GM18858 (cell line): ENCODE data around the gene ZBTB12.
A peak's percentile ranks its signal among the peaks of the same experiment; 100 is the strongest.
"Not testable (repeated sequence)": the region's sequence is repeated elsewhere in the genome, so short reads cannot be mapped to it uniquely, and the experiment has no call there.

Experiments
- ATAC-seq: cut with Tn5 transposase; IDR thresholded peaks from one replicate; pipeline ENCODE4 v1.9.1; 2021; ENCODE audit not compliant: unreplicated experiment

ZBTB12 gene

DNA sequence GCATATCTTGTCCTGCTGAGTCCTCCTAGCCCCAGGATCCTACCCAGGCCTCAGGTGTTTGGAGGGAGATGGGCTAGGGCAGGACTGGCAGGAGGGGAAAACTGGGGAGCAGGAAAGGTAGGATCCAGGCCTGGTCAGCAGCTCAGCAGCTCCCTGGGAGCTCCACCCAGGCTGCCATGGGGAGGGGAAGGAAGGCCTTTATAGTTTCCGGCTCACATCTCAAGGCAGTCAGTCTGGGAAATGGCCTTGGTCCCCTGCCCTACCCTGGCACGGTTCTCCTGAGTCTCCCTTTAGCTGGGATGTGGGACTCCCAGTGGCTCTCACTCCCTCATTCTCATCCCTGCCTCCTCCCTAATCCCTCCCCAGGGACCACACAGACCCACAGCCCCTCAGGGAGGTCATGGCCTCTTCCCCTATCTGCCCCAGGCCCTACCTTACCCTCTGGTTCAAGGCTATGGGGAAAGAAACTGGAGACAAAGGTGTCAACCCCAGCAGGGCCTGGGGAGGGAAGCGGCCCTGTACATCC is 24.7 kb downstream of the ZBTB12 start:
- ATAC-seq, result no peak

DNA sequence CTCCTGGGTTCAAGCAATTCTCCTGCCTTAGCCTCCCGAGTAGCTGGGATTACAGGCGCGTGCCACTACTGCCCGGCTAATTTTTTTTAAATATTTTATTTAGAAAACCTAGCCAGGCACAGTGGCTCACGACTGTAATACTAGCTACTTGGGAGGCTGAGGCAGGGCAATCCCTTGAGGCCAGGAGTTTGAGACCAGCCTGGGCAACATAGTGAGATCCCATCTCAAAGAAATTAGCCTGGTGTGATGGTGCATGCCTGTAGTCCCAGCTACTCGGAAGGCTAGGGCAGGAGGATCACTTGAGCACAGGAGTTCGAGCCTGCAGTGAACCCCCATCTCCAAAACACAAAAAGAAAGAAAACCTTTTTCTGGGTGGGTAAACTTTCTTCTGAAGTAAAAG is 25.5 kb downstream of the ZBTB12 start:
- no peak for ATAC-seq

- ATAC-seq, result no peak
Observed at GRCh38 chr6:31875877-31876276, 26.0 kb downstream of the ZBTB12 start.

DNA sequence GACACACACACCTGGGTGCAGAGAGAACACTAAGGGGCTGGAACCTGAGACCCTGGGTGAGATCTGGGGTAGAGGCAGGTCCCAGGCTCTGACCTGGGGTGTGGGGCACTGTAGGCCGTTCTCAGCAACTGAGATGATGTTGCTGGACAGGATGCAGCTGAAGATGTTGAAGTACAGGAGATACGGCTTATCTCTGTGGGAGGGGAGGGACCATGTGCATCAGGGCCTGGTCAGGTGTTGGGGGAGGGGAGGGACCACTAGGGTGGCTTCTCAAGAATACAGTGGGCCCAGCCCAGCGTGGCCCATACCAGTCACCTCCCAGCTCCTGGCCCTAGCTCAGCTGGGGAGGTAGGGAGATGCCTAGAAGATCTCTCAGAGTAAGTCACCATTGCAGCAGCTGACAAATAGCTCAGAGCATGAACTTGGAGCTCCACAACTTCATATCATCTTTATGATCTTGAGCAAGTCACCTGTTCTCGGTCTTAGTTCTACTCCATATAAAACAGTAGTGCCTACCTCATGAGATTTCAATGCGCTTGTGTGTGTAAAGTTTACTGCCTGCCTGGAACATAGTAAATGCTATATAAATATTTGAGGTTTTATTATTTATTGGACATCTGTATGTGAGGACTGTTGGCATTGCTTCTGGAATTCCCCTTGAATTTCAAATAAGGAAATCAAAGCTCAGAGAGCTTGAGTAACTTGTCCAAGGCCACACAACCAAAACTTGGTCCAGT is 26.9 kb downstream of the ZBTB12 start:
- ATAC-seq, result no peak

DNA sequence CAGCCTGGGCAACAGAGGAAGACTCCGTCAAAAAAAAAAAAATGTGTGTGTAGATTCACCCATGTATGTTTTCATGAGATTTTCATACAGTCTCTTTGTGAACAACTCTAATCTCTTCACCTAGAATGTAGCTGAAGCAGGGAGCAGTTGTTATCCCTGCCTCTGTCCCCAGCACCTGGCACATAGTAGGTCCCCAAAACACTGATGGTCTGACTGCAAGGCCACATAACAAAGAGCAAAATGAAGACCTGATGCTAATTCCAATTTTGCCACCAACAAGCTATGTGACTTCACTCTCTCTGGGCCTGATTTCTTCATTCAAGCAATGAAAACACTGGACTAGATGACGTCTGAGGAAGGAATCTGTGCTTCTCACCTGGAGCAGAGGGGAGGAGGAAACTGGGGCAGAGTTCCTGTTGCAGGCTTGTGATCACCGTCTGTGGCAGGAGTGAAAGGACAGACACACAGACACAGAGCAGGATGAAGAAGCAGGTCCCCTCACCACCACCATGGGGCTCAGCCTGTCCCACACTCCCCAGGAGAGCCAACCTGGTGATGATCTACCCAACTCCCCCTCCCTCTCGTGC is 27.7 kb downstream of the ZBTB12 start:
- ATAC-seq, result no peak

- no peak for ATAC-seq
Observed at GRCh38 chr6:31871046-31871659, 30.7 kb downstream of the ZBTB12 start.

DNA sequence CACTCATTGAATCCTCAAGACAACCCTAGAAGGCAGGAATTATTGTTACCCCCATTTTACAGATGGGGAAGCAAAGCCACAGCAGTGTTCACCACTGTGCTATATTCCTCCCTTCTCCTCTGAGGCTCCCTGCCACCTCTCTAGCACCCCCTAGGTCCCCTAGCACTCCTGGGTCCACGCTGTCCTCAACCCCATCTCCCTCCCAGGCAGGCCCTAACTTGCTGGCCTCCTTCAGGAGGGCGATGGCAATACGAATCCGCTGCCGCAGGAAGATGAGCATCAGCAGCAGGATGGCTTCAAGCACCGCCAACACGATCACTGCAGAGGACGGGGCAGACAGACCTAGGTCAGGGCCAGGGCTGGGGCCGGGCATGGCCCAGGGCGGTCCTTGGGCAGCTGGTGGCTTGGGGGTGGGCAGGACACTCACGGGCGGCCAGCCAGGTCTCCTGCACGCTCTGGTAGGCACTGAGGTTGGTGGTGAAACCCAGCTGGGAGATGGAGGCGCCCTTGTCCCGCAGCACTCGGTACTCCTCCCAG is 31.4 kb downstream of the ZBTB12 start:
- ATAC-seq, result no peak

GRCh38 chr6:31869343-31869742 is 32.5 kb downstream of the ZBTB12 start:
- ATAC-seq, result no peak

DNA sequence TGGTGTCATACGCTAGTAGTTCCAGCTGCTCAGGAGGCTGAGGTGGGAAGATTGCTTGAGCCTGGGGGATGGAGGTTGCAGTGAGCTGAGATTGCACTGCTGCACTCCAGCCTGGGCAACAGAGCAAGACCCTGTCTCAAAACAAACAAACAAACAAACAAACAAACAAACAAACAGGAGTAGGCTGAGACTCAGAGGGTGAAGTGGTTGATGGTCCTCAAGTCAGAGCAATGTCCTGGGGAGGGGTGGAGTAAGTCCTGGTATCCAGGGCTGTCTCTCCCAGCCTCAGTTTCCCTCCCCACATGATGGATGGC is 33.3 kb downstream of the ZBTB12 start:
- ATAC-seq, result not testable (repeated sequence)

DNA sequence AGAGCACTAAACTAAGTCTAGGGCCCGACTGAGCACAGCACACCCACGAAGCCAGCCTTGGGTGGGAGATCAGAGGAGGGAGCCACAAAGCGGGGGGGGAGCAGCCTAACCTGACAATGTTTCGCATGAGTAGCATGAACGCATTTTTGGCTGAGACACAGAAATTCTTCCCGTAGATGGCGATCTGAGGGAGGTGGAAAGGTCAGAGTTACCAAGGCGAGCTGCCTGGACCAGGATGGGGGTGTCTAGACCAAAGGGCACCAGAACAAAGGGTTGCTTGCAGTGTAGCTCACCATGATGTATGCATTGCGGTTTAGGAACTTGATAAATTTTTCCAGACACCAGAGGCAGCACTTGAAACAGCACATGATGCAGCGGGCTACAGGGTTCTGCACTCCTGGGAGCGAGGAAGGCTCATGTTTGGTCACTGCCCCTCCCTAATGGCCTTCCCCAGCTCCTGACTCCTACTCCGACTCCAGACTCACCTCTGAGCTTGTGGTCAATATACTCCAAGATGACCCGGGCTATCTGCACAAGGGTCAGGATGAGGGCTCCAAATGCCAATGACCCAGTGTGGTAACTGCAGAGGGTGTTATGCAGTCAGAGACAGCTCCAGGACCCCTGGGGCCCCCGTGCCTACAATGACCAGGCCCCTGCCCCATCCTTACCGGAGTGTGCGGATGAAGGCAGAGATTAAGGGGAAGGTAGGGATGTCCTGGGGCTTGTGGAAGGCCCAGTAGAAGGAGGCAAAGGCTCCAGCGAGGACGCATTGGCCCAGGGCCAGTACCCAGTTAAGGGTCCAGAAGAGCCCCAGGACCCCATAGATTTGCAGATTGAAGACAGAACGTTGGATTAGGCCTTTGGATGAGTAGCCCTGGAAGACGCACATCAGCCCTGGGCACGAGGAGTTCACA is 36.4 kb downstream of the ZBTB12 start:
- no peak for ATAC-seq

- ATAC-seq, result no peak
Observed at GRCh38 chr6:31864818-31865204, 37.1 kb downstream of the ZBTB12 start.

GRCh38 chr6:31864123-31864562 is 37.7 kb downstream of the ZBTB12 start:
- not testable (repeated sequence) for ATAC-seq

- peak; percentile 89 for ATAC-seq
Observed at GRCh38 chr6:31862344-31863235, 39.3 kb downstream of the ZBTB12 start, which contains the start of gene NEU1. Gene NEU1, minus strand, starts transcription at chr6:31862821. Its CDS starts 45 bp downstream, at chr6:31862776.

DNA sequence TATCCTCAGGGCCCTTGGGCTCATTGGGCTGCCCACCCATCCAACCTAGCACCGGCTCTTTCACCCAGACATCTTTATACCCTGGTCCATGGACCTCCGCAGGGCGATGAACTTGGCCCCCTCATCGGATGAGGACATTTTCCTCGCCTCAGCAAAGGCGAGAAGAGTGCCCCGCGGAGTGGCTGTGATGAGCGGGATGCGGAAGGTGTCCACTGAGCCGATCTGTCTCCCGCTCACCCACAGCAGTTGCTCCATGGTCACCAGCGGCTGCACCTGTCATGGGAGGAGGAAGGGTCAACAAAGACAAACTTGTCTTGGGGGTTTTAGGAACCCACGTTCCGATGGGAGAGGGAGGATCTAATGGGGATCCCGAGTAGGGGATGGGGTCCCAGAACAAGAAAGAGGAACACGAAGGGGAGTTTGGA is 40.0 kb downstream of the ZBTB12 start:
- no peak for ATAC-seq

- ATAC-seq, result no peak
Observed at GRCh38 chr6:31861150-31861549, 40.7 kb downstream of the ZBTB12 start.

DNA sequence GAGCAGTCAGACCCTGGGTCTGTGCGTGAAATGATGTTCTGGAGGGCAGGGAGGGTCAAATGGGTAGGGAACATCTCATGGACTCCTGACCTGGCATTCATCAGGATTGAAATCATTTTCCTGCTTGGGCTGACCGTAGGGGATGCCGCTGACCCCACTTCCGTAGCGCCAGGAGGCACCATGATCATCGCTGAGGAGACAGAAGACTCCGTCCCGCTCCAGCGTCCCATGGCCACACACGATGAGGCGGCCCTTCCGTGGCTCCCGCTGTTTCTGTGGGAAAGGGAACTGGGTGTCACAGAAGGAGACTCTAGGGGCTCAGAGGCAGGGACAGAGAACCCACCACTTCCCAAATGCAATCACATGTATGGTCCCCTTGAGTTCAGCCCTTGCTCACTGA is 41.5 kb downstream of the ZBTB12 start:
- ATAC-seq, result no peak

- no peak for ATAC-seq
Observed at GRCh38 chr6:31859923-31860322, 42.0 kb downstream of the ZBTB12 start.

DNA sequence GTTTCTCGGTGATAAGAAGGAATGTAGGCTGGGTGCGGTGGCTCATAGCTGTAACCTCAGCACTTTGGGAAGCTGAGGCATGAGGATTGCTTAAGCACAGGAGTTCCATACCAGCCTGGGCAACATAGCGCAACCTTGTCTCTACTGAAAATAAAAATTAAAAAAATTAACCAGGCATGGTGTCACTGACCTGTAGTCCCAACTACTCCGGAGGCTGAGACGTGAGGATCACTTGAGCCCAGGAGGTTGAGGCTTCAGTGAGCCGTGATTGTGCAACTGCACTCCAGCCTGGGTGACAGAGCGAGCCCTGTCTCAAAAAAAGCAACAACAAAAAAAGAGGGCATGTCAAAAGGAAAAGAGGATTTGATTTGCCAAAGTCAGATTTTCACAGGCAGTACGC is 43.2 kb downstream of the ZBTB12 start:
- ATAC-seq, result no peak

- not testable (repeated sequence) for ATAC-seq
Observed at GRCh38 chr6:31857774-31858173, 44.1 kb downstream of the ZBTB12 start.
